ENCODE measurements around the gene DGKE. TPM values are rescaled to one million over a fixed set of nuclear protein-coding genes. Genes with fewer than 3 reads are reported as not detected.
A peak's percentile ranks its signal among the peaks of the same experiment; 100 is the strongest.

Gene DGKE
- total RNA-seq, 1 experiment from 2014 or later: 8.5 TPM

- peak; percentile 63 for ATAC-seq
- H3K27ac Mint-ChIP-seq: no peak overlapping the region
- no peaks in the 10 kb centered on the region for H3K36me3 Mint-ChIP-seq
- DNase-seq (ENCODE audit: low spot score): no peak
- no peak overlapping the region for H3K4me3 Mint-ChIP-seq
- TF ChIP-seq KAT7 (CRISPR knock-in tag; IDR thresholded peaks at IDR 0.05; ENCODE audit: borderline replicate concordance) (no peak), E2F4 (CRISPR knock-in tag; IDR thresholded peaks at IDR 0.05; ENCODE audit: borderline replicate concordance, low read depth) (no peak), GTF2I (CRISPR knock-in tag; conservative IDR thresholded peaks at IDR 0.05) (no peak), GRHL2 (CRISPR knock-in tag; IDR thresholded peaks at IDR 0.05; ENCODE audit: insufficient replicate concordance, severe bottlenecking) (no peak), ATF1 (CRISPR knock-in tag; IDR thresholded peaks at IDR 0.05) (no peak), NR1H2 (CRISPR knock-in tag; IDR thresholded peaks at IDR 0.05) (no peak), USF1 (CRISPR knock-in tag; IDR thresholded peaks at IDR 0.05) (no peak), ATF2 (CRISPR knock-in tag; IDR thresholded peaks at IDR 0.05; ENCODE audit: borderline replicate concordance, low read depth) (no peak)
- no peaks in the 10 kb centered on the region for H3K27me3 Mint-ChIP-seq (ENCODE audit: low read depth)
- peaks cover 3% of the 10 kb centered on the region; the same call in 1 of the 2 replicates for H3K4me1 Mint-ChIP-seq
- POLR2A ChIA-PET: no interaction called here
- CTCF ChIA-PET: interaction anchor here (1.5 kb wide), 1 partner anchor 221 kb away, joined by 3 read pairs; no protein-coding TSS in a partner anchor
- H3K9me3 Mint-ChIP-seq: no peaks in the 10 kb centered on the region
Observed at GRCh38 chr17:56812901-56813388, 21.0 kb upstream of the DGKE start.

- Mint-ChIP-seq H3K27ac (no peak overlapping the region), H3K27me3 (ENCODE audit: low read depth) (no peaks in the 10 kb centered on the region), H3K9me3 (no peaks in the 10 kb centered on the region), H3K36me3 (no peaks in the 10 kb centered on the region), H3K4me3 (no peak overlapping the region), H3K4me1 (peaks cover 10% of the 10 kb centered on the region)
- TF ChIP-seq ZNF121 (CRISPR knock-in tag; IDR thresholded peaks at IDR 0.05) (no peak), GABPB1 (CRISPR knock-in tag; IDR thresholded peaks at IDR 0.05) (no peak), ESRRA (CRISPR knock-in tag; IDR thresholded peaks at IDR 0.05; ENCODE audit: borderline replicate concordance) (no peak)
- ChIA-PET POLR2A (no interaction called here), CTCF (interaction anchor here (1.1 kb wide), 1 partner anchor 35 kb away, joined by 4 read pairs; no protein-coding TSS in a partner anchor)
- DNase-seq (ENCODE audit: low spot score) (no peak), ATAC-seq (no peak)
Observed at GRCh38 chr17:56815711-56816110, 18.2 kb upstream of the DGKE start.

- H3K36me3 Mint-ChIP-seq: no peaks in the 10 kb centered on the region
- H3K4me3 Mint-ChIP-seq: no peak overlapping the region
- H3K9me3 Mint-ChIP-seq: no peaks in the 10 kb centered on the region
- no peak for TF ChIP-seq MAX (CRISPR knock-in tag; IDR thresholded peaks at IDR 0.05)
- no peak for TF ChIP-seq NR3C1 (CRISPR knock-in tag; conservative IDR thresholded peaks at IDR 0.05; ENCODE audit: low read depth)
- TF ChIP-seq NR1H2 (CRISPR knock-in tag; IDR thresholded peaks at IDR 0.05): no peak
- TF ChIP-seq GRHL2 (CRISPR knock-in tag; IDR thresholded peaks at IDR 0.05; ENCODE audit: insufficient replicate concordance, severe bottlenecking): no peak
- TF ChIP-seq TEAD1 (CRISPR knock-in tag; IDR thresholded peaks at IDR 0.05): no peak
- TF ChIP-seq CBFB (CRISPR knock-in tag; IDR thresholded peaks at IDR 0.05; ENCODE audit: low read depth): no peak
- TF ChIP-seq FOXJ3 (CRISPR knock-in tag; IDR thresholded peaks at IDR 0.05; ENCODE audit: borderline replicate concordance): no peak
- no peak for TF ChIP-seq HMGXB4 (CRISPR knock-in tag; IDR thresholded peaks at IDR 0.05)
- TF ChIP-seq JUN (CRISPR knock-in tag; IDR thresholded peaks at IDR 0.05): no peak
- TF ChIP-seq ETV6 (CRISPR knock-in tag; IDR thresholded peaks at IDR 0.05): no peak
- TF ChIP-seq FOXP1 (CRISPR knock-in tag; IDR thresholded peaks at IDR 0.05; ENCODE audit: borderline replicate concordance): no peak
- TF ChIP-seq ZNF423 (CRISPR knock-in tag; IDR thresholded peaks at IDR 0.05): no peak
- TF ChIP-seq MXD4 (CRISPR knock-in tag; IDR thresholded peaks at IDR 0.05; ENCODE audit: borderline replicate concordance): no peak
- TF ChIP-seq ZNF263 (CRISPR knock-in tag; IDR thresholded peaks at IDR 0.05; ENCODE audit: low read depth): no peak
- no peak for TF ChIP-seq ZNF396 (CRISPR knock-in tag; IDR thresholded peaks at IDR 0.05; ENCODE audit: borderline replicate concordance)
- TF ChIP-seq GABPB1 (CRISPR knock-in tag; IDR thresholded peaks at IDR 0.05): no peak
- TF ChIP-seq IRF1 (CRISPR knock-in tag; IDR thresholded peaks at IDR 0.05): no peak
- TF ChIP-seq TEAD4 (CRISPR knock-in tag; IDR thresholded peaks at IDR 0.05): no peak
- ATAC-seq (no peak), DNase-seq (ENCODE audit: low spot score) (no peak)
- CTCF ChIA-PET: interaction anchor here (0.9 kb wide), 1 partner anchor 144 kb away, joined by 3 read pairs; the partner anchor contains the start of gene COIL
- no peaks in the 10 kb centered on the region for H3K27me3 Mint-ChIP-seq (ENCODE audit: low read depth)
- POLR2A ChIA-PET: no interaction called here
- no peak overlapping the region for H3K27ac Mint-ChIP-seq
- peaks cover 10% of the 10 kb centered on the region for H3K4me1 Mint-ChIP-seq
Observed at GRCh38 chr17:56817066-56817465, 16.9 kb upstream of the DGKE start.

Data from WTC11 (cell line).